SIG-M5 treated with dmso at 0.1 percent for 504 hours (cell line): ENCODE measurements around the gene KLK2.
"Not testable (repeated sequence)": the region's sequence is repeated elsewhere in the genome, so short reads cannot be mapped to it uniquely, and the experiment has no call there.

Experiments used
- DNase-seq: peaks from one replicate; lab custom pipeline; 2025; ENCODE audit not compliant: unreplicated experiment; lab: John Stamatoyannopoulos, UW

KLK2 gene

GRCh38 chr19:50891253-50891625, 18.0 kb downstream of the KLK2 start:
- no peak for DNase-seq

DNA sequence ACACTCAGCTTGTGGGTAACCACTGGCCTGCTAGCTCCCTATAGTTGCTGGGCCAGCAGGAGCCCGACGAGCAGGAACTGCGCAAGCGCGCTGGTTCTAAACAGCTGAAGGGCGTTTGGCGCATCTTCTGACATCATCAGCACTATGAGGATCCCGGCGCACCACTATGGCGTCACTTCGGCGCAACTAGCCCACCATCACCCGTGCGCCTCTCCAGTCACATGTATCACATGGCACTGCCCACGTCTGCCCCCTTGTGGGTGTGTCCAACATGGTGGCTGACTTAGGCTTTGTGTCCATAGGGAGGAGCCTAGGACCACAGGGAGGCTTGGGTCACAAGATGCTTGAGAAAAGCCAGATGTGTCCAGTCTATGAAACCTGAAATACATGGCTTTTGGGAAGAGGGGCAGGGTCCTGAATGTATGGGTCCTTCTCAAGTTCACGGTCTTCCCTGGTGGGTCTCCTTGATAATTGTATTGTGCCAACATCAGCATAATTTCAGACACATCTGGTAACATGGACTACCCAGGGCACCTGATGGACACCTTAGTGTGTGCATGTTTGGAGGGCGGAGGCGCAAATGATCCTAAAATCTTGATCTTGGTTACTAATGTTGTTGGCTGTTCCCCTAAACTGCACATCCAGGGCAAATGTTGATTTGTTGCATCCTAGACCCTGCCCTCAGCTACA, 20.0 kb downstream of the KLK2 start:
- DNase-seq = no peak

DNA sequence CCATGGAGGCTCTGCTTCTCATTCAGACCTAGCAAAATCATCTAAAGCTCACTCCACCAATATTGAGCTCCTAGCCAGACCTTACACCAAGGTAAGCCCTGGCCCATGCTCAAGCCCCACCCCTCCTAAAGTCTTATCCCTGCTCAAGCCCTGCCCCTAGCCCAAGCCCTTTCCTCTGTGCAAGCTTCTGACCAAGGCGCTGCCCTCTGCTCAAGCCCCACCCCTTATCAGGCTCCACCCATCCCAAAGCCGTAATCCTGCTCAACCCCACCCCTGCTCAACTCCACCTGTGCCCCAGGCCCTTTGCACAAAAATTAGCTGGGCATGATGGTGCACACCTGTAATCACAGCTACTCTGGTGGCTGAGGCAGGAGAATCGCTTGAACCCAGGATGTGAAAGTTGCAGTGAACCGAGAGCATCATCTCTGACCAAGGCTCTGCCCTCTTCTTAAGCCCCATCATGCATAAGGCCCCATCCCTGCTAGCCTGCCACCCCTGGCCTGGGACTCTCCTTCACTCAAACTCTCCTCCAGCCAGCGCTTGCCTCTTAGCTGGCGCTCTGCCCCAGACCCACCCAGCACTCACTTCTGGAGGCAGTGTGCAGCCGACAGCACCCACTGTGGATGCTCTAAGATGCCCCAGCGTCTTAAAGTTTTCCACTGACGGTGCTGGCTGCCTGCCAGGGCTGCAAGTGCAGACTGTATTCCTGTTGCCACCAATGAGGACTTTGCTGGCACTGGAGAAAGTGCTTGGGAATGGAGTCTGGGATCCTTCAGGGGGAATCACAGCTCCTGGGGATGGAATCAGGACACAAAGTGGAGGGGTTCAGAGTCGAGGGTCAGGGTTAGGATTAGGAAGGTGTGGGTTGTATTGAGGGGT, 21.5 kb downstream of the KLK2 start:
- no peak for DNase-seq

DNA sequence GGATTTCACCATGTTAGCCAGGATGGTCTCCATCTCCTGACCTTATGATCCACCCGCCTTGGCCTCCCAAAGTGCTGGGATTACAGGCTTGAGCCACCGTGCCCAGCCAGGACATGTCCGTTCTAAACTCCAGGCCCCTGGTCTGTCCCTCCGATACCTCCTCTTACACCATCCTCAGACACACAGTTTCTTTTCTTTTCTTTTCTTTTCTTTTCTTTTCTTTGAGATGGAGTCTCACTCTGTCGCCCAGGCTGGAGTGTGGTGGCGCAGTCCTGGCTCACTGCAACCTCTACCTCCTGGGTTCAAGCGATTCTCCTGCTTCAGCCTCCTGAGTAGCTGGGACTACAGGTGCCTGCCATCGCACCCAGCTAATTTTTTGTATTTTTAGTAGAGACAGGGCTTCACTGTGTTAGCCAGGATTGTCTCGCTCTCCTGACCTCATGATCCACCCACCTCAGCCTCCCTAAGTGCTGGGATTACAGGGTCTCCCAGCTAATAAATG, 22.9 kb downstream of the KLK2 start:
- DNase-seq = not testable (repeated sequence)

GRCh38 chr19:50896591-50897190, 23.5 kb downstream of the KLK2 start:
- DNase-seq = no peak

GRCh38 chr19:50897191-50897607, 24.0 kb downstream of the KLK2 start:
- no peak for DNase-seq

DNA sequence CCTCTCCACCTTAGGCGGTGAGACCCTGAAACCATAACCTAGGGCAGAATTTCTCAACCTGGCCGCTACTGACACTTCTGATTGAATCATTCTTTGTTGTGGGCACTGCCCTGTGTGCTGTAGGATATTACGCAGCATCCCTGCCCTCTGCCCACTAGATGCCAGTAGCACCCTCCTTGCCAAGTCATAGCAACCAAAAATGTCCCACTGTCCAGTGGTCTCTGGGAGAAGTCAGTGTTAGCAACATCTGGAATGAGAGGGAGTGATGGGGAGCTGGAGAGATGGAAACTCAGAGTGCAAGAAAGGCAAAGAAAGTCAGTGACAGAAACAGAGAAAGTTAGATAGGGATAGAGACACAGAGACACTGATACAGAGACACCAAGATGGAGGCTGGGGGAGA, 24.4 kb downstream of the KLK2 start:
- no peak for DNase-seq

DNA sequence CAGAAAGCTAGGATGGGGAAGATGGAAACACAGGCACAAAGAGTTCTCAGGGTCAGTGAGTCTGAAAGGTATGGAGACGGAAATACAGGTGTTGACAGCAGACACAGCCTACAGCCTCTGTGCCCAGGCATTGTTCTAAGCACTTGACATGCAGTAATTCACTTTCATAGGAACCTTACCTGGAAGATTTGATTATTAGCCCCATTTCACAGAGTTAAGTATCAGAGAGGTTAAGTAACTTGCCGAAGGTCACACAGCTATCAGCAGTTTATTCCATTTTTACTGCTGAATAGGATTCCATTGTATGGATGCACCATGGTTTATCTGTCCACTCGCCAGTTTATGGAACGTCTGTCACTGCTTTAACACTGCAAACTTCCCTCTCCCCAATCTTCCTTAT, 24.8 kb downstream of the KLK2 start:
- DNase-seq = no peak

DNA sequence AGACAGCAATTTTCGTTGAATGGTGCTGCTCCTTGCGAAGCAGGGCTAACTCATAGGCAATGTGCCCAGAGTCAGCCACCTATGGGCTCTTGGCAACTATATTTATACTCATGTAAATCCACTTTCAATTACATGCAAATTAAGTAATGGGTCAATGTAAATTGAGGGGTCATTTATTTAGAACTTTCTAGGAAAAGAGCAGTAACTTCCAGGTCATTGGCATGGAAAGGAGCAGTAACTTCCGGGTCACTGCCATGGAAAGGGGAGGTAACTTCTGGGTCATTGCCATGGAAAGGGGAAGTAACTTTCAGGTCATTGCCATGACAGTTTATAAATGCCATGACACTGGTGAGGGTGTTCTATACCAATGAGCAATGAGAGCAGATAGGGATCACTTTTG, 26.3 kb downstream of the KLK2 start:
- DNase-seq = no peak

DNA sequence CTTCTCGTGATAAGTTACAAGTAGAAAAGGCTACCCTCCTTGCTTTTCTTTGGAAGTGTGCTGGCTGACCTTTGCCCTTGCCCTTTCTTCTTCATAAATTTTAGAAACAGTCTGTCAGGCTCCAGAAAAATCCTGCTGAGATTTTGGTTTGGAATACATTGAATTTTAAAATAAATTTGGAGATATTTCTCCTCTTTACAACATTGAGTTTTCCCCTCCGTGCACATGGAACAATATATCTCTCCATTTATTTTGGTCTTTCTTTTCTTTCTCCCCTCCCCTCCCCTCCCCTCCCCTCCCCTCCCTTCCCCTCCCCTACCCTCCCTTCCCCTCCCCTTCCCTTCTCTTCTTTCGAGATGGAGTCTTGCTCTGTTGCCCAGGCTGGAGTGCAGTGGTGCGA, 29.4 kb downstream of the KLK2 start:
- DNase-seq = no peak

- DNase-seq = no peak
Observed at GRCh38 chr19:50906217-50906616, 33.0 kb downstream of the KLK2 start.

DNA sequence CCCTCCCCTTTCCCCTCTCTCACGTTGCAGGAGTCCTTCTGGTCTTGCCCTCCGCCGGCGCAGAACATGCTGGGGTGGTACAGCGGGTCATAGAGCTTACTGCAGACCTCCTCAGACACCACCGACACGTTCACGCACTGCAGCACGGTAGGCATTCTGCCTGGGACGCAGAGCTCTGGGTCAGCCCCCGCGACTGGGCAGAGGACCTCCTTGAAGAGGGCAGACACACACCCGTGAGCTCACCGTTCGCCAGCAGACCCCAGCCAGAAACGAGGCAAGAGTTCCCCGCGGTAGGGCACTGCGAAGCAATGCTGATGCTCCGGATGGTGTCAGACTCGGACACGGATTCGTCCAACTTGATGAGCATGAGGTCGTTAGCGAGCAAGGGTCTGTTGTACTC, 35.1 kb downstream of the KLK2 start:
- no peak for DNase-seq

DNA sequence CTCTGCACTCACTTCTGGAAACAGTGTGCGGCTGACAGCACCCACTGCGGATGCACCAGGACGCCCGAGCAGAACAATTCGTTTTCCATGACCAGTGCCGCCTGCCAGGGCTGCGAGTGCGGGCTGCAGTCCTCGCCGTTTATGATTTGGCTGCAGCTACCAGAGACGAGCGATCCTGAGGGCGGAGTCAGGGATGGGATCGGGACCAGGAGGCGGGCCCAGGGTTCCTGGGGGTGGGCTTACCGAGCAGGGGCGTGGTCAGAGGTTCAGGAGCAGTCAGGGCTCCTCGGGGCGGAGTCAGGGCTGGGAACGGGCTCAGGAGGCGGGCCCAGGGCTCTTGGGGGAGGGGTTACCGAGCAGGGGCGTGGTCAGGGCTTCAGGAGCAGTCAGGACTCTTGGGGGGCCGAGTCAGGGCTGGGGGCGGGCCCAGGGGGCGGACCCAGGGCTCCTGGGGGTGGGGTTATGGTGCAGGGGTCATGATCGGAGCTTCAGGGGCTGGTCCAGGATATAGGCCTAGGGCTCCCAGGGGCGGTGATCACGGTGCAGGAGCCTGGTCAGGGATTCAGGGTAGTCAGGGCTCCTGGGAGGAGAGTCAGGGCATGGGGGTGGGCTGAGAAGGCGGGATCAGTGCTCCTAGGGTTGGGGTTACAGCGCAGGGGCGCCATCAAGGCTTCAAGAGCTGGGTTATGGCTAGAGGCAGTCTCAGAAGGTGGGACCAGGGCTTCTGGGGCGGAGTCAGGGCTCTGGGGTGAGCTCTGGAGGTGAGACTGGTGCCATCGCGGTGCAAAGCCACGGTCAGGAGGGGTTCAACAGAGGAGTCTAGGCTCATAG, 36.2 kb downstream of the KLK2 start:
- DNase-seq = peak; percentile 31

GRCh38 chr19:50910722-50911121, 37.5 kb downstream of the KLK2 start:
- DNase-seq = no peak

DNA sequence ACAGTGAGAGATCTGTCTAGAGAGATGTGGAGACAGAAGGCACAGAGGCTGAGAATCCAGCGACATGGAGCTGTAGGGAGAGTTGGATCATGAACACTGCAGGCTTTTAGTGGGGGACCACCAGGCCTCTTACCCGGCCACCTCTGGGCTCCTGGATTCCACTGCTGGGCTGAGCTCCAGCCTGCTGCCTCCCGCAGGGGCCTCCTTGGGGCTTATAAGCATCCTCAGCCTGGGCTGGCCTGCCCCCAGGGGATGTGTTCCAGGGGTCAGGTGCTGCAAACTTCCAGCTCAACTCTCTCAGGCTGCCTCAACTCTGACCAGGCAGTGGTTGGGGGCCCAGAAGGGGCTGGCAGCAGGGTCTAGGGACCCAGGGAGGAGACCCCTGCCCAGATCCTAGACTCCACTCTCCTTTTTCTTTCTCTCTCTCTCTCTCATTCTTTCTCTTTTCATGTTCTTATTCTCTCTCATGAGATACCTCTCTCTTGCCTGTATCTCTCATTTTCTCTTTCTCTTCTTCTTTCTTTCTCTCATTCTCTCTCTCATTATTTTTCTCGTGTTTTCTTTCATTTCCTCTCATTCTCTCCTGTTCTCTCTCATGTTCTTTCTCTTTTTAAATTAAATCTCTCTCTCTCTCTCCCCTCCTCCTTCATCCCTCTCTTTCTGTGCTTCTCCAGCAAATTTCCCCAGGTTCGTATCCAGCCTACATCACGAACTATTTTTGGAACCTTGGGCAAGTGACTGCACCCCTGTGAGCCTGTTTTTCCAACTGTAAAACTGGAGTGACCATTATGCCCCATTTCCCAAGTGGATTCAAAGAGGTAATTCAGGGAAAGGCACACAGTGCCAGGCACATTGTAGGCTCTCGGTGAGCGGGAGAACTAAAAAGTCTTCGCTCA, 38.2 kb downstream of the KLK2 start, which contains the start of gene KLK4:
TSS of gene KLK4 (minus strand) at position 190 of the 896 bp plus-strand sequence. CDS start 657 bp downstream, outside the sequence.
- DNase-seq = no peak

- DNase-seq = no peak
Observed at GRCh38 chr19:50912102-50912599, 38.9 kb downstream of the KLK2 start.

- no peak for DNase-seq
Observed at GRCh38 chr19:50912727-50913716, 39.8 kb downstream of the KLK2 start.

GRCh38 chr19:50916069-50916468, 42.8 kb downstream of the KLK2 start:
- DNase-seq = no peak
